ENCODE data around the gene CCL28. TPM values are rescaled to one million over a fixed set of nuclear protein-coding genes. Genes with fewer than 3 reads are reported as not detected.
A peak's percentile ranks its signal among the peaks of the same experiment; 100 is the strongest.

CCL28 gene
- total and polyA plus RNA-seq, 2 of the 13 experiments (the other 11 are each of a cell fraction or from before 2014, with no cell fraction given), result 0.03 TPM; not detected in 1

GRCh38 chr5:43432486-43433375 is 20.5 kb upstream of the CCL28 start (continued):
- TF ChIP-seq ARID3A (IDR thresholded peaks at IDR 0.05; ENCODE audit: low read depth, low read length) (peak; percentile 57; the same call in 1 of the 2 replicates), ZBTB39 (CRISPR knock-in tag; IDR thresholded peaks at IDR 0.05) (peak; percentile 100), ATF7-NPFF (CRISPR knock-in tag; IDR thresholded peaks at IDR 0.05; ENCODE audit: low read depth) (no peak), REL (CRISPR knock-in tag; conservative IDR thresholded peaks at IDR 0.05) (no peak), GATA4 (IDR thresholded peaks at IDR 0.05; ENCODE audit: borderline replicate concordance, low read depth) (0 out of 2 replicates have a peak, but pooled peaks have one; percentile 67), ETV6 (CRISPR knock-in tag; conservative IDR thresholded peaks at IDR 0.05) (no peak), ZNF205 (CRISPR knock-in tag; IDR thresholded peaks at IDR 0.05) (peak; percentile 84; the same call in 1 of the 2 replicates), SALL1 (CRISPR knock-in tag; IDR thresholded peaks at IDR 0.05) (peak; percentile 98), FLYWCH1 (CRISPR knock-in tag; IDR thresholded peaks at IDR 0.05) (no peak), PRPF4 (IDR thresholded peaks at IDR 0.05; ENCODE audit: low read depth, low read length, poor library complexity, severe bottlenecking) (no peak), RXRA (CRISPR knock-in tag; IDR thresholded peaks at IDR 0.05) (peak; percentile 82; the same call in 1 of the 2 replicates), SIN3B (IDR thresholded peaks at IDR 0.05; ENCODE audit: low read length) (peak; percentile 30; the same call in 1 of the 2 replicates), ZNF660 (CRISPR knock-in tag; IDR thresholded peaks at IDR 0.05; ENCODE audit: borderline replicate concordance, low read depth) (no peak)
- TF ChIP-seq, protein P1, sequence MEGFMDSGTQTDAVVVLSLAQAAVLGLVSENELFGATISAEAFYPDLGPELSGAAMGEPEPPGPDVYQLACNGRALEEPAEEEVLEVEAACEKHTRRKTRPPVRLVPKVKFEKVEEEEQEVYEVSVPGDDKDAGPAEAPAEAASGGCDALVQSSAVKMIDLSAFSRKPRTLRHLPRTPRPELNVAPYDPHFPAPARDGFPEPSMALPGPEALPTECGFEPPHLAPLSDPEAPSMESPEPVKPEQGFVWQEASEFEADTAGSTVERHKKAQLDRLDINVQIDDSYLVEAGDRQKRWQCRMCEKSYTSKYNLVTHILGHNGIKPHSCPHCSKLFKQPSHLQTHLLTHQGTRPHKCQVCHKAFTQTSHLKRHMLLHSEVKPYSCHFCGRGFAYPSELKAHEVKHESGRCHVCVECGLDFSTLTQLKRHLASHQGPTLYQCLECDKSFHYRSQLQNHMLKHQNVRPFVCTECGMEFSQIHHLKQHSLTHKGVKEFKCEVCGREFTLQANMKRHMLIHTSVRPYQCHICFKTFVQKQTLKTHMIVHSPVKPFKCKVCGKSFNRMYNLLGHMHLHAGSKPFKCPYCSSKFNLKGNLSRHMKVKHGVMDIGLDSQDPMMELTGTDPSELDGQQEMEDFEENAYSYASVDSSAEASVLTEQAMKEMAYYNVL (CRISPR knock-in tag; IDR thresholded peaks at IDR 0.05; ENCODE audit: borderline replicate concordance), result peak; percentile 68; the same call in 1 of the 2 replicates
- TF ChIP-seq, protein P2, sequence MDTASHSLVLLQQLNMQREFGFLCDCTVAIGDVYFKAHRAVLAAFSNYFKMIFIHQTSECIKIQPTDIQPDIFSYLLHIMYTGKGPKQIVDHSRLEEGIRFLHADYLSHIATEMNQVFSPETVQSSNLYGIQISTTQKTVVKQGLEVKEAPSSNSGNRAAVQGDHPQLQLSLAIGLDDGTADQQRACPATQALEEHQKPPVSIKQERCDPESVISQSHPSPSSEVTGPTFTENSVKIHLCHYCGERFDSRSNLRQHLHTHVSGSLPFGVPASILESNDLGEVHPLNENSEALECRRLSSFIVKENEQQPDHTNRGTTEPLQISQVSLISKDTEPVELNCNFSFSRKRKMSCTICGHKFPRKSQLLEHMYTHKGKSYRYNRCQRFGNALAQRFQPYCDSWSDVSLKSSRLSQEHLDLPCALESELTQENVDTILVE (CRISPR knock-in tag; IDR thresholded peaks at IDR 0.05), result peak; percentile 86
- TF ChIP-seq, protein P3, sequence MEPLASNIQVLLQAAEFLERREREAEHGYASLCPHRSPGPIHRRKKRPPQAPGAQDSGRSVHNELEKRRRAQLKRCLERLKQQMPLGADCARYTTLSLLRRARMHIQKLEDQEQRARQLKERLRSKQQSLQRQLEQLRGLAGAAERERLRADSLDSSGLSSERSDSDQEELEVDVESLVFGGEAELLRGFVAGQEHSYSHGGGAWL (CRISPR knock-in tag; IDR thresholded peaks at IDR 0.05), result no peak
- TF ChIP-seq, protein P4, sequence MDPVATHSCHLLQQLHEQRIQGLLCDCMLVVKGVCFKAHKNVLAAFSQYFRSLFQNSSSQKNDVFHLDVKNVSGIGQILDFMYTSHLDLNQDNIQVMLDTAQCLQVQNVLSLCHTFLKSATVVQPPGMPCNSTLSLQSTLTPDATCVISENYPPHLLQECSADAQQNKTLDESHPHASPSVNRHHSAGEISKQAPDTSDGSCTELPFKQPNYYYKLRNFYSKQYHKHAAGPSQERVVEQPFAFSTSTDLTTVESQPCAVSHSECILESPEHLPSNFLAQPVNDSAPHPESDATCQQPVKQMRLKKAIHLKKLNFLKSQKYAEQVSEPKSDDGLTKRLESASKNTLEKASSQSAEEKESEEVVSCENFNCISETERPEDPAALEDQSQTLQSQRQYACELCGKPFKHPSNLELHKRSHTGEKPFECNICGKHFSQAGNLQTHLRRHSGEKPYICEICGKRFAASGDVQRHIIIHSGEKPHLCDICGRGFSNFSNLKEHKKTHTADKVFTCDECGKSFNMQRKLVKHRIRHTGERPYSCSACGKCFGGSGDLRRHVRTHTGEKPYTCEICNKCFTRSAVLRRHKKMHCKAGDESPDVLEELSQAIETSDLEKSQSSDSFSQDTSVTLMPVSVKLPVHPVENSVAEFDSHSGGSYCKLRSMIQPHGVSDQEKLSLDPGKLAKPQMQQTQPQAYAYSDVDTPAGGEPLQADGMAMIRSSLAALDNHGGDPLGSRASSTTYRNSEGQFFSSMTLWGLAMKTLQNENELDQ (CRISPR knock-in tag; IDR thresholded peaks at IDR 0.05; ENCODE audit: borderline replicate concordance), result no peak

Measured in HepG2 (cell line).